Stimulated activated CD4-positive, alpha-beta T cell treated with anti-CD3 and anti-CD28 coated beads, TNF-alpha, amount 100 ng/mL, for 48 hours (primary cell): ENCODE measurements around the gene RAB8A.

Experiments used
- DNase-seq, 3 donors: peaks; one replicate each; pipeline ENCODE4 v3.0.0-alpha.2; 2020; ENCODE audit warnings: low read depth in 3 of 3

RAB8A gene

GRCh38 chr19:16142032-16142580 lies 30.4 kb downstream of the RAB8A start:
- DNase-seq: no peak

GRCh38 chr19:16143399-16144215 lies 31.9 kb downstream of the RAB8A start, which contains the start of gene HSH2D:
Gene HSH2D, plus strand, starts transcription at chr19:16143685. Its CDS starts 5,066 bp downstream, at chr19:16148751.
- DNase-seq: peak; percentile 50 to 78 (median 69)

- no peak for DNase-seq
Observed at GRCh38 chr19:16144216-16144581, 32.5 kb downstream of the RAB8A start.

- no peak for DNase-seq
Observed at GRCh38 chr19:16146112-16146511, 34.4 kb downstream of the RAB8A start.

GRCh38 chr19:16148443-16149229 lies 36.9 kb downstream of the RAB8A start:
- DNase-seq: no peak

GRCh38 chr19:16153582-16154336 lies 42.1 kb downstream of the RAB8A start:
- DNase-seq: no peak

- no peak for DNase-seq
Observed at GRCh38 chr19:16154557-16154956, 42.9 kb downstream of the RAB8A start.

GRCh38 chr19:16155128-16155527 lies 43.4 kb downstream of the RAB8A start:
- no peak for DNase-seq

GRCh38 chr19:16156904-16157303 lies 45.2 kb downstream of the RAB8A start:
- DNase-seq: no peak

- no peak for DNase-seq
Observed at GRCh38 chr19:16157601-16158000, 45.9 kb downstream of the RAB8A start.

GRCh38 chr19:16159655-16160054 lies 48.0 kb downstream of the RAB8A start:
- DNase-seq: no peak

- no peak for DNase-seq
Observed at GRCh38 chr19:16160445-16160942, 48.8 kb downstream of the RAB8A start.

GRCh38 chr19:16160943-16161560 lies 49.4 kb downstream of the RAB8A start:
- peak in 2 of 3 donors; percentile 30 to 58 for DNase-seq

- DNase-seq: no peak
Observed at GRCh38 chr19:16161840-16162239, 50.2 kb downstream of the RAB8A start.

GRCh38 chr19:16164222-16164890 lies 52.7 kb downstream of the RAB8A start:
- DNase-seq: no peak

- no peak for DNase-seq
Observed at GRCh38 chr19:16166417-16166816, 54.7 kb downstream of the RAB8A start.

- DNase-seq: no peak
Observed at GRCh38 chr19:16167055-16167454, 55.4 kb downstream of the RAB8A start.

- no peak for DNase-seq
Observed at GRCh38 chr19:16168465-16169081, 56.9 kb downstream of the RAB8A start.

GRCh38 chr19:16170134-16170533 lies 58.4 kb downstream of the RAB8A start:
- no peak for DNase-seq

GRCh38 chr19:16175954-16176353 lies 64.3 kb downstream of the RAB8A start:
- no peak for DNase-seq
